Measurements from ENCODE around the gene SIT1.

DNA sequence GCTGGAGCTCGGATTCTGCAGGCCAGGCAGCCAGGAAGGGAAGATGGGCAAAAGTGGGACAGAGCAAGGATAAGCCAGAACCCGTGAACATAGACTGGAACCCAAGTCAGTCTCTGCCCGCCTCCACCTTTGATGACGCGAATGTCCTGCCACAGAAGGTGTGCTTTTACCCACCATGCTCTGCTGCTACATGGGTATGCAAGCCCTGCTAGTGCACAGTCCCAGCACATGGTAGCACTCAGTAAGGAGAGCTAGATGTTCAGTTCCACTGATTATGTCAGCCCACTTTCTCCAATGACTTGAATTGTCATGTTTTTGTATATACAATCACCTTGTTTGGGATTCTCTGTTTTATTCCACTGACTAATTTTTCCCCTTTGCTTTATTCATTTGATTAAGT is 21.1 kb downstream of the SIT1 start:
- TF ChIP-seq, protein P1, sequence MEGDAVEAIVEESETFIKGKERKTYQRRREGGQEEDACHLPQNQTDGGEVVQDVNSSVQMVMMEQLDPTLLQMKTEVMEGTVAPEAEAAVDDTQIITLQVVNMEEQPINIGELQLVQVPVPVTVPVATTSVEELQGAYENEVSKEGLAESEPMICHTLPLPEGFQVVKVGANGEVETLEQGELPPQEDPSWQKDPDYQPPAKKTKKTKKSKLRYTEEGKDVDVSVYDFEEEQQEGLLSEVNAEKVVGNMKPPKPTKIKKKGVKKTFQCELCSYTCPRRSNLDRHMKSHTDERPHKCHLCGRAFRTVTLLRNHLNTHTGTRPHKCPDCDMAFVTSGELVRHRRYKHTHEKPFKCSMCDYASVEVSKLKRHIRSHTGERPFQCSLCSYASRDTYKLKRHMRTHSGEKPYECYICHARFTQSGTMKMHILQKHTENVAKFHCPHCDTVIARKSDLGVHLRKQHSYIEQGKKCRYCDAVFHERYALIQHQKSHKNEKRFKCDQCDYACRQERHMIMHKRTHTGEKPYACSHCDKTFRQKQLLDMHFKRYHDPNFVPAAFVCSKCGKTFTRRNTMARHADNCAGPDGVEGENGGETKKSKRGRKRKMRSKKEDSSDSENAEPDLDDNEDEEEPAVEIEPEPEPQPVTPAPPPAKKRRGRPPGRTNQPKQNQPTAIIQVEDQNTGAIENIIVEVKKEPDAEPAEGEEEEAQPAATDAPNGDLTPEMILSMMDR (conservative IDR thresholded peaks at IDR 0.05; ENCODE audit: low read length): no peak
- no peak for TF ChIP-seq EZH2phosphoT487 (IDR thresholded peaks at IDR 0.05; ENCODE audit: borderline replicate concordance, low read depth, low read length)

All from OCI-LY7 (cell line).